Measurements from ENCODE around the gene OR2F1. TPM values are rescaled to one million over a fixed set of nuclear protein-coding genes. Genes with fewer than 3 reads are reported as not detected.
A peak's percentile ranks its signal among the peaks of the same experiment; 100 is the strongest.

OR2F1 gene
- total RNA-seq, 1 donor, result 0.72 TPM

GRCh38 chr7:144011458-144012230 lies 57.0 kb downstream of the OR2F1 start:
- Histone ChIP-seq H3K27ac (ENCODE audit: low read depth, low read length) (no peak overlapping the region), H4K20me1 (ENCODE audit: insufficient read depth, low read length) (no peaks in the 10 kb centered on the region), H3K36me3 (ENCODE audit: insufficient read depth, low read length) (no peaks in the 10 kb centered on the region), H3K79me2 (ENCODE audit: insufficient read depth, low read length) (no peaks in the 10 kb centered on the region), H2AFZ (ENCODE audit: low read length) (peak overlapping the region; percentile 35), H3K4me1 (ENCODE audit: insufficient read depth, low read length) (no peaks in the 10 kb centered on the region), H3K9me3 (ENCODE audit: low read depth, low read length) (no peaks in the 10 kb centered on the region), H3K27me3 (ENCODE audit: insufficient read depth, low read length) (no peaks in the 10 kb centered on the region), H3K4me2 (ENCODE audit: insufficient read depth, low read length) (no peak overlapping the region), H3K4me3 (ENCODE audit: insufficient read depth, low read length) (no peak overlapping the region)
- peak; percentile 51 for DNase-seq (ENCODE audit: insufficient read length, low spot score, missing footprints)
- peak; percentile 55 for TF ChIP-seq CTCF (IDR thresholded peaks at IDR 0.05; ENCODE audit: extremely low read depth, low read depth, low read length)

Other genes with a start within 250 kb of the OR2F1 start
- gene CTAGE6, start 197.1 kb upstream of the OR2F1 start, total RNA-seq, result 0.29 and 0.36 TPM in 2 replicates
- gene TCAF1, start 52.7 kb upstream of the OR2F1 start, total RNA-seq, result 57.2 and 77.1 TPM in 2 replicates
- gene OR2F2, start 19.6 kb upstream of the OR2F1 start, total RNA-seq, result not detected in 2 replicates
- not detected in 2 replicates for gene OR6B1, start 45.5 kb downstream of the OR2F1 start, total RNA-seq
- not detected in 2 replicates for gene OR2A5, start 94.1 kb downstream of the OR2F1 start, total RNA-seq
- not detected in 2 replicates for gene OR2A25, start 115.0 kb downstream of the OR2F1 start, total RNA-seq
- gene OR2A12, start 131.4 kb downstream of the OR2F1 start, total RNA-seq, result not detected in 2 replicates
- not detected in 2 replicates for gene OR2A2, start 154.7 kb downstream of the OR2F1 start, total RNA-seq
- gene OR2A14, start 168.3 kb downstream of the OR2F1 start, total RNA-seq, result not detected in 2 replicates
- gene CTAGE4, start 228.6 kb downstream of the OR2F1 start, total RNA-seq, result 0.36 and 2.4 TPM in 2 replicates
- gene ARHGEF35, start 241.0 kb downstream of the OR2F1 start, total RNA-seq, result 2.4 and 3.6 TPM in 2 replicates